ENCODE data around the gene EML2. TPM values are rescaled to one million over a fixed set of nuclear protein-coding genes. Genes with fewer than 3 reads are reported as not detected.
A peak's percentile ranks its signal among the peaks of the same experiment; 100 is the strongest.

EML2 gene
- total RNA-seq, 1 experiment from 2014 or later = 33.9 TPM

- peaks cover 14% of the 10 kb centered on the region for H3K4me1 Mint-ChIP-seq (ENCODE audit: low read depth, unreplicated experiment)
- no peaks in the 10 kb centered on the region for H3K9me3 Mint-ChIP-seq (ENCODE audit: unreplicated experiment)
- no peak for TF ChIP-seq CTCF (IDR thresholded peaks at IDR 0.05; ENCODE audit: insufficient read depth in 1 of 2, low read depth in 1 of 2, low read length in 1 of 2, severe bottlenecking in 1 of 2, unreplicated experiment in 1 of 2)
- ChIA-PET CTCF (no interaction called here), POLR2A (no interaction called here)
- peaks cover 7% of the 10 kb centered on the region for H3K36me3 Mint-ChIP-seq (ENCODE audit: insufficient read depth, unreplicated experiment)
- H3K27ac Mint-ChIP-seq (ENCODE audit: unreplicated experiment) = peak overlapping the region; percentile 3
- H3K36me3 ChIP-seq (ENCODE audit: control insufficient read depth, insufficient read depth, low read length) = peaks cover 2% of the 10 kb centered on the region; the same call in 1 of the 2 replicates
- intact Hi-C loops (cut with micrococcal nuclease; ENCODE audit: unreplicated experiment) = no loop called here
- no TSS peak for BruUV-seq (replicated peaks)
- H3K4me3 ChIP-seq (ENCODE audit: low read depth, low read length) = no peak overlapping the region
- H3K9me3 ChIP-seq = no peaks in the 10 kb centered on the region
- H3K27me3 Mint-ChIP-seq (ENCODE audit: insufficient read depth, unreplicated experiment) = no peaks in the 10 kb centered on the region
- no peak overlapping the region for H3K4me3 Mint-ChIP-seq (ENCODE audit: unreplicated experiment)
- H3K27me3 ChIP-seq (replicated peaks; ENCODE audit: control insufficient read depth, insufficient read depth, low read length) = no peaks in the 10 kb centered on the region
- H3K4me1 ChIP-seq = no peaks in the 10 kb centered on the region
- no peak for DNase-seq
Measured at GRCh38 chr19:45560686-45561085, 78.5 kb downstream of the EML2 start.

GRCh38 chr19:45560038-45560437 is 79.2 kb downstream of the EML2 start:
- Mint-ChIP-seq H3K36me3 (ENCODE audit: insufficient read depth, unreplicated experiment) (peaks cover 7% of the 10 kb centered on the region), H3K27ac (ENCODE audit: unreplicated experiment) (peak overlapping the region; percentile 3), H3K4me1 (ENCODE audit: low read depth, unreplicated experiment) (peaks cover 14% of the 10 kb centered on the region), H3K27me3 (ENCODE audit: insufficient read depth, unreplicated experiment) (no peaks in the 10 kb centered on the region), H3K9me3 (ENCODE audit: unreplicated experiment) (no peaks in the 10 kb centered on the region), H3K4me3 (ENCODE audit: unreplicated experiment) (no peak overlapping the region)
- no peaks in the 10 kb centered on the region for H3K4me1 ChIP-seq
- intact Hi-C loops (cut with micrococcal nuclease; ENCODE audit: unreplicated experiment) = no loop called here
- no peaks in the 10 kb centered on the region for H3K9me3 ChIP-seq
- H3K27me3 ChIP-seq (replicated peaks; ENCODE audit: control insufficient read depth, insufficient read depth, low read length) = no peaks in the 10 kb centered on the region
- H3K4me3 ChIP-seq (ENCODE audit: low read depth, low read length) = no peak overlapping the region
- ChIA-PET POLR2A (no interaction called here), CTCF (no interaction called here)
- TF ChIP-seq CTCF (IDR thresholded peaks at IDR 0.05; ENCODE audit: insufficient read depth in 1 of 2, low read depth in 1 of 2, low read length in 1 of 2, severe bottlenecking in 1 of 2, unreplicated experiment in 1 of 2) = no peak
- no peak for DNase-seq
- peaks cover 2% of the 10 kb centered on the region; the same call in 1 of the 2 replicates for H3K36me3 ChIP-seq (ENCODE audit: control insufficient read depth, insufficient read depth, low read length)
- no TSS peak for BruUV-seq (replicated peaks)

Small RNA genes lying within 50 kb of the gene (microRNA-seq; reads per million reads assigned to microRNA genes)
- gene MIR330 (98.1 reads per million, percentile 72 among the genes with 10 or more reads in this experiment), gene MIR642A (not detected), gene MIR642B (not detected)

Other genes starting within 250 kb of the EML2 start
- 65.8 and 68.6 TPM in 2 replicates for gene PPP1R13L, start 234.3 kb downstream of the EML2 start, total RNA-seq (2022)
- 27.7 and 31.1 TPM in 2 replicates for gene POLR1G, start 232.8 kb downstream of the EML2 start, total RNA-seq (2022)
- gene ERCC1, start 215.5 kb downstream of the EML2 start, total RNA-seq (2022) = 43.5 and 51.0 TPM in 2 replicates
- gene FOSB, start 171.4 kb downstream of the EML2 start, total RNA-seq (2022) = 6.4 TPM in 2 replicates
- 13.8 and 18.1 TPM in 2 replicates for gene RTN2, start 142.3 kb downstream of the EML2 start, total RNA-seq (2022)
- gene PPM1N, start 141.0 kb downstream of the EML2 start, total RNA-seq (2022) = 1.2 and 2.8 TPM in 2 replicates
- gene VASP, start 131.9 kb downstream of the EML2 start, total RNA-seq (2022) = 72.4 and 83.1 TPM in 2 replicates
- gene OPA3, start 54.6 kb downstream of the EML2 start, total RNA-seq (2022) = 16.9 and 17.7 TPM in 2 replicates
- gene GPR4, start 37.2 kb downstream of the EML2 start, total RNA-seq (2022) = not detected in 2 replicates
- gene GIPR, start 28.8 kb upstream of the EML2 start, total RNA-seq (2022) = 2.6 and 4.6 TPM in 2 replicates
- gene SNRPD2, start 52.6 kb upstream of the EML2 start, total RNA-seq (2022) = 579 and 587 TPM in 2 replicates
- 16.9 and 20.2 TPM in 2 replicates for gene QPCTL, start 53.3 kb upstream of the EML2 start, total RNA-seq (2022)
- gene FBXO46, start 91.5 kb upstream of the EML2 start, total RNA-seq (2022) = 31.0 and 37.0 TPM in 2 replicates
- gene MEIOSIN, start 94.0 kb upstream of the EML2 start, total RNA-seq (2022) = not detected in 2 replicates
- gene SIX5, start 129.9 kb upstream of the EML2 start, total RNA-seq (2022) = 23.7 and 28.6 TPM in 2 replicates
- 28.1 and 30.2 TPM in 2 replicates for gene DMPK, start 143.1 kb upstream of the EML2 start, total RNA-seq (2022)
- 72.4 and 76.3 TPM in 2 replicates for gene DMWD, start 153.4 kb upstream of the EML2 start, total RNA-seq (2022)
- 0.23 and 0.30 TPM in 2 replicates for gene RSPH6A, start 175.9 kb upstream of the EML2 start, total RNA-seq (2022)
- gene SYMPK, start 223.8 kb upstream of the EML2 start, total RNA-seq (2022) = 81.8 and 85.0 TPM in 2 replicates
- gene FOXA3, start 224.9 kb upstream of the EML2 start, total RNA-seq (2022) = 15.3 and 19.0 TPM in 2 replicates
- gene IRF2BP1, start 246.7 kb upstream of the EML2 start, total RNA-seq (2022) = 27.6 and 29.2 TPM in 2 replicates